HL-60/S4 treated with phorbol 12-myristate 13-acetate at 8.2 ng/mL for 4 days and 3 days (cell line): Measurements from ENCODE around the gene KIRREL3.
"Not testable (repeated sequence)": the region's sequence is repeated elsewhere in the genome, so short reads cannot be mapped to it uniquely, and the experiment has no call there.

Experiments
- in situ Hi-C: fragments of 300-500 bp; cut with MboI; formaldehyde crosslinking; loops from 2 replicates; pipeline ENCODE4 v1.15.0; 2022; ENCODE audit warnings: low sequenced_read_pairs

The KIRREL3 gene

GRCh38 chr11:126963115-126963514 is 37.5 kb downstream of the KIRREL3 start:
- in situ Hi-C loops, result no loop called here

GRCh38 chr11:126959700-126960099 is 40.9 kb downstream of the KIRREL3 start:
- in situ Hi-C loops, result no loop called here

GRCh38 chr11:126956635-126957034 is 43.9 kb downstream of the KIRREL3 start:
- in situ Hi-C loops, result no loop called here

- in situ Hi-C loops, result not testable (repeated sequence)
Measured at GRCh38 chr11:126952533-126952932, 48.0 kb downstream of the KIRREL3 start.

GRCh38 chr11:126951465-126951864 is 49.1 kb downstream of the KIRREL3 start:
- in situ Hi-C loops, result no loop called here

GRCh38 chr11:126949066-126949891 is 51.3 kb downstream of the KIRREL3 start:
- in situ Hi-C loops, result no loop called here

- in situ Hi-C loops, result no loop called here
Measured at GRCh38 chr11:126948563-126948962, 52.0 kb downstream of the KIRREL3 start.

- in situ Hi-C loops, result no loop called here
Measured at GRCh38 chr11:126945319-126945718, 55.3 kb downstream of the KIRREL3 start.

GRCh38 chr11:126943316-126943715 is 57.3 kb downstream of the KIRREL3 start:
- in situ Hi-C loops, result no loop called here

GRCh38 chr11:126942146-126942545 is 58.4 kb downstream of the KIRREL3 start:
- in situ Hi-C loops, result no loop called here

GRCh38 chr11:126939552-126939951 is 61.0 kb downstream of the KIRREL3 start:
- in situ Hi-C loops, result no loop called here

- in situ Hi-C loops, result no loop called here
Measured at GRCh38 chr11:126938718-126939117, 61.9 kb downstream of the KIRREL3 start.

GRCh38 chr11:126930091-126930841 is 70.3 kb downstream of the KIRREL3 start:
- in situ Hi-C loops, result no loop called here

- in situ Hi-C loops, result no loop called here
Measured at GRCh38 chr11:126929179-126930061, 71.2 kb downstream of the KIRREL3 start.

GRCh38 chr11:126927623-126928022 is 72.9 kb downstream of the KIRREL3 start:
- in situ Hi-C loops, result no loop called here

GRCh38 chr11:126926376-126926791 is 74.2 kb downstream of the KIRREL3 start:
- in situ Hi-C loops, result no loop called here

GRCh38 chr11:126925321-126926093 is 75.1 kb downstream of the KIRREL3 start:
- in situ Hi-C loops, result no loop called here

GRCh38 chr11:126924376-126925040 is 76.1 kb downstream of the KIRREL3 start:
- in situ Hi-C loops, result no loop called here

GRCh38 chr11:126920833-126921232 is 79.7 kb downstream of the KIRREL3 start:
- in situ Hi-C loops, result no loop called here
